Posterior vena cava (tissue), 2 donors: ENCODE results near the gene STXBP2. TPM values are rescaled to one million over a fixed set of nuclear protein-coding genes. Genes with fewer than 3 reads are reported as not detected.

ENCODE experiments used
- DNase-seq: peaks from one replicate; pipeline ENCODE4 v3.0.0-alpha.2; 2020; ENCODE audit warnings: low spot score
- intact Hi-C, 2 donors: fragments of 100-400 bp; cut with DNase I; formaldehyde crosslinking; loops; one replicate each; pipeline versions ENCODE4 v1.14.1 to v1.14.2; 2022 to 2023
- long read RNA-seq, 2 donors: library from polyadenylated mRNA; unstranded; transcript quantifications; one replicate each; pipeline ENCODE4 v2.0.0, GENCODE V29; 2020 to 2021
- total RNA-seq, 2 donors: library from RNA; stranded (reverse); fragmentation: NEBNext Ultra II Directional; extraction: Animal tissue kit (Norgen Biotek cat#: 25700); gene quantifications; one replicate each; pipeline ENCODE4 v1.2.1, GENCODE V29; 2021
- donor health status: DM: yes; HTN: yes; CAD: no.
- donor health status: DM: yes; HTN: yes; CAD: no.

STXBP2 gene
- 10 to 100 TPM; 22.5 to 32.4 TPM for total RNA-seq
- long read RNA-seq, donor 1, transcript STXBP2-201 (19 exons, 1,876 nt), result major isoform, 5 of 7 reads
- long read RNA-seq, donor 1, partial matches to known transcripts, result 1 of 7 reads
- long read RNA-seq, donor 1, other reads (novel, unspliced or antisense), result 0 of 7 reads
- long read RNA-seq, donor 2, transcript STXBP2-201 (19 exons, 1,876 nt), result major isoform, 17 of 20 reads
- long read RNA-seq, donor 2, partial matches to known transcripts, result 1 of 20 reads
- long read RNA-seq, donor 2, other reads (novel, unspliced or antisense), result 1 of 20 reads

DNA sequence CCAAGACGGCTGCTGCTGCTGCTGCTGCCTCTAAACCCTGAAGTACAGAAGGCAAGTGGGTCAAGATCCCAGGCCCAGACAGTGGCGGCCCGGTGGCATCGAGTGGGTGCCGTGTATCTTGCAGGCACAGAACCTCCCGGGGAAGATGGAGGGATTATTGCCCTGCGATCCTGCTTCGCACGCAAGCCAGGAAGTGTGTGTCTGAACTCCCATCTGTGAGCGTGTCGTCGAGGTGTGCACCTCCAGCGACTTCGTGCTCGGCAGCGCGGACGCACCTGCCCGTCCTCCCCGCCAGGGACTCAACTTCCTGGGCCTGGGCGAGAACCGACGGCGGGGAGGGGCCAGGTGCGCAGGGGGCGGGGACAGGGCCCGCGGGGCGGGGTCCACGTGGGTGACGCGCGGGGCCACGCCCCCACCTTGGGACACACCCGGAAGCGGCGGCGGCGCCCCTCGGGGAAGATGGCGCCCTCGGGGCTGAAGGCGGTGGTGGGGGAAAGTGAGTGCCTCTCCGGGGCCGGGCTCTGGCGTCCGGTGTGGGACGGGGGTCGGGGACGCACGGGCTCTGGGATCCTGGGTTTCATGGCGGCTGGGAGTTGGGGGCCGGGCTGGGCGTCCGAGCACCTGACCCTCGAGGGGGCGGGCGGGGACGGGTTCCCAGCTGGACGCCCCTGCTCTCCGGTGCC is at the start of gene STXBP2:
STXBP2 (plus strand) TSS at position 420 of the 683 bp plus-strand sequence; CDS start at position 460, 40 bp downstream.
- peak; percentile 92 for DNase-seq
- intact Hi-C loops, result no loop called here

DNA sequence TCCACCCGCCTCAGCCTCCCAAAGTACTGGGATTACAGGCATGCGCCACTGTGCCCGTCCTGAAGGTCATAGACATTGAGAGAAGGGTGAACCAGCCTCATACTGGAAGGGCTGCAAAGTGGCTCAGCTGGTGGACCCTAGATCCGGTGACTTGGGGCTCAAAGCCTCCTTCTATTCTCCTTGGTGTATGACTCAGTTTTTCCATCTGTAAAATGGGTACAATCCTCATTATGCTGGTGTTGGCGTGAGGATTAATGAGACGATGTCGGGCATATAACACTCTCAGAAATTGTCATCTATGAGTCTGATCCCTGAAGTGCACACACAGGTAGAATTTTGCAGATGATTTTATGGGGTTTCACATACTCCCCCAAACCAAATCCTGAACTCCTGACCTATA is 47.1 kb upstream of the STXBP2 start:
- DNase-seq, result no peak
- intact Hi-C loops, result no loop called here

DNA sequence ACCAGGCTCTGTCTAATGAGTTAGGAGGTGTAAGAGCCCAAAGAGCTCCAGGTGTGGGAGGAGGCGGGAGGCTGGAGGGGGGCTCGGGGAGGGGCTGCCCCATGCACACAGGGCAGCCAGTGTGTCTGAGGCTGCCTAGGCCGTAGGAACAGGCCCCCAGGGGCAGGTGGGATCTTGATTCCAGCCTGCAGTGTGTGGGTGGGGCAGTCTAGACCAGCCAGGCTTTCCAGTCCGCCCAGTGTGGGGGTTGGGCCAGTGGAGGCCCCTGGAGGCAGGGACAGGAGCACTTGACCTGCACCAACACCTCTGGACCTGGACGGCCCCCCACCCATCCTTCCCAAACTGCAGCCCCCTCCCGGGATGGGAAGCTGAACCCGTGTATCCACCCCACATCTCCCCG is 46.7 kb upstream of the STXBP2 start:
- no peak for DNase-seq
- intact Hi-C loops, result no loop called here

DNA sequence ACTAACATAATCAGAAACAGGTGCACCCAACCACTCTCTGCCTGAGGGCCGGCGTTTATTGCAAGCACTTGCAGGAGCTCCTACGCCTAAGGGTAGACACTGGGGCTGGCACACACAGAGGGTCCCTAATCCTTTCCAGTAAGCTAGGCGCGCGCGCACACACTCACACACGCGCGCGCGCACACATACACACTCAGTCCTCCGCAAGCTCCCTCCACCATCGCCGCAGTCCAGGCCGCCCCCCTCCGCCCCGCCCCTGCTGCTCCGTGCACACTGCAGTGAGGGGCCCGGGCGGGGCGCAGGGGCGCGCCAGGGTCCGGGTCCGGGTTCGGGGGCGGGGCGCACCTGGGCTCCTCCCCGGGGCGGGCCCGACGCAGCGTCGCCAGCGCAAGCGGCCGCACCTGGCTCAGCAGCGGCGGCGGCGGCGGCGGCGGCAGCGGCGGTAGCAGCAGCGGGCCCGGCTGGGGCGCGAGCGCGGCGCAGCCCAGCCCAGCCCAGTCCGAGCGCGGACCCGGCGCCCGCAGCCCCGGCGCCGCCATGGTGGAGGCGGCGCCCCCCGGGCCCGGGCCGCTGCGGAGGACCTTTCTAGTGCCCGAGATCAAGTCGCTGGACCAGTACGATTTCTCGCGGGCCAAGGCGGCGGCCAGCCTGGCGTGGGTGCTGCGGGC is 41.3 kb upstream of the STXBP2 start, which contains the start of gene CAMSAP3:
CAMSAP3 (plus strand) TSS at position 398 of the 668 bp plus-strand sequence; CDS start at position 538, 140 bp downstream.
- DNase-seq, result no peak
- intact Hi-C loops, result no loop called here

DNA sequence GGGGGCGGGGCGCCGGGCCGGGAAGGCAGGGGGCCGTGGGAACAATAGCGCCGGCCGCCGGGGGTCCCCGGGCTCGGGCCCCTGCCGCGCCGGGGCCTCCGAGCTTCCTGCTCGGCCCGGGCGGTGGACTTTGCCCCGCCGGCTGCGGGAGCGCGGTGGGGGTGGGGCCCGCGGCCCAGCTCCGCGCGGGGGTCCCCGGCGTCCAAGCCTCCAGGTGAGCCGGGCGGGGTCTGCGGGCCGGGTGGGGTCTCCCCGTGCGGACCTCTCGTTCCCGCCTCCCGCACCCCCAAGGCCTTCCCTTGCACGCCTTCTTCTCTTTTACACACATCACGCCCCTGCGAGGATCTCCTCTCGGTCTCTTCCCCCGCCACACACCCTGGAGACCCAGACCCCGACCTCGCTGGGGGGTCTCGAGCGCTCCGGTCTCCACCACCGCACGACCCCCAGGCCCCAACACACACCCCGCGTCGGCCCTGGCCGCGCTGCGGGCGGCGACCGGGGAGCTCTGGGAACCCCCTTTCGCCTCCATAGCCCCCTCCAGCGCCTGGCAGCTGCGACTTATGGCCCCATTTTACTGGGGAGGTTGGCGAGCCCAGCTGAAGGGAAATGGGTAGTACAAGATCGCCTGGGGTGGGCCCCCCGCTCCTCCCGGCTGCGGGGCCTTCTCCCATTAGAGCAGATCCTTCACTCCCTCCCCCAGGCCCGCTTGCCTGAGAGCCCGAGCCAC is 40.5 kb upstream of the STXBP2 start:
- DNase-seq, result no peak
- intact Hi-C loops, result no loop called here

DNA sequence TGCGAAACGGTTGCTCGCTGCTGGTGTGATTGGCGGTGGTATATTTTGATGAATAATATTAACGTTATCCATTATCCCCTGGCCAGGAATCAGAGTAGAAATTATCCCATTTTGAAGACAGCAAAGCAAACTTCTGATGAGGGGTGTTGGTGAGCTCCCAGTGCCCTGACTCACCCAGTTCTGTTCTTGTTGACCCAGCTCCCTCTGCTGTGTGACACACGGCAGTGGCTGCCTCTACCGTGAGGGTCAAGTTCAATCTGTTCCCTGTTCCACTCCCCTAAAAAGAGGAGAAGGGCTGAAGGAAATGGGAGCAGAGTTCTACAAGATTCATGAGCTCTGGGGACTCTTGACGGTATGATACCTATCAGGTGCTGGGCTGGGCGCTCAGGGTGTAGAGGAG is 39.2 kb upstream of the STXBP2 start:
- intact Hi-C loops, result no loop called here
- DNase-seq, result no peak

DNA sequence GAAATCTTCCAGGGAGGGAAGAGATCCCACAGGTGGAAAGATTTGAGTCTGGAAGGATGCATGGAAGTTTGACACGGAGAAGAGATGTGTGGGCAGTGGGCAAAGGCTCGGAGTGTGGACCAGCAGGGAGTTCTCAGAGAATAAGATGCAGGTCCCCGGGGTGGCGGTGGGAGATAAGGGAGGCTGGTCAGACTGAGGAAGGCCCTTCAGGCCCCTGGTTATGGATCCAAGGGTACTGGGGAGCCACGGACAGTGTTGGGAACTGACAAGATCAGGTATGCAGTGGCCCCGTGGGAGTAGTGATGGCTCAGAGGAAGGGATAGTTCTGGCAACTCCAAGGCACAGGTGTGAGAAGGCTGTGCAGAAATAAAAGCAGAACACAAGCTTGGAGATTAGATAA is 38.7 kb upstream of the STXBP2 start:
- DNase-seq, result no peak
- intact Hi-C loops, result no loop called here

DNA sequence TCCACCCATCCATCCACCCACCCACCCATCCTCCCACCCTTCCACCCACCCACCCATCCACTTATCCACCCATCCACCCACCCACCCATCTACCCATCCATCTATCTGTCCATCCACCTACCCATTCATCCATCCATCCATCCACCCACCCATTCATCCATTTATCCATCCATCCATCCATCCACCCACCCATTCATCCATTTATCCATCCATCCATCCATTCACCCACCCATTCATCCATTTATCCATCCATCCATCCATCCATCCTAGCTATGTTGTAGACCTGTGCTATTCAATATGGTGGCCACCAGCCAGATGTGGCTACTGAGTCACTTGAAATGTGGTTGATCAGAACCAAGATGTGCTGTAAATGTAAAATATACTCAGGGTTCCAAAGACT is 36.2 kb upstream of the STXBP2 start:
- DNase-seq, result no peak
- intact Hi-C loops, result no loop called here

DNA sequence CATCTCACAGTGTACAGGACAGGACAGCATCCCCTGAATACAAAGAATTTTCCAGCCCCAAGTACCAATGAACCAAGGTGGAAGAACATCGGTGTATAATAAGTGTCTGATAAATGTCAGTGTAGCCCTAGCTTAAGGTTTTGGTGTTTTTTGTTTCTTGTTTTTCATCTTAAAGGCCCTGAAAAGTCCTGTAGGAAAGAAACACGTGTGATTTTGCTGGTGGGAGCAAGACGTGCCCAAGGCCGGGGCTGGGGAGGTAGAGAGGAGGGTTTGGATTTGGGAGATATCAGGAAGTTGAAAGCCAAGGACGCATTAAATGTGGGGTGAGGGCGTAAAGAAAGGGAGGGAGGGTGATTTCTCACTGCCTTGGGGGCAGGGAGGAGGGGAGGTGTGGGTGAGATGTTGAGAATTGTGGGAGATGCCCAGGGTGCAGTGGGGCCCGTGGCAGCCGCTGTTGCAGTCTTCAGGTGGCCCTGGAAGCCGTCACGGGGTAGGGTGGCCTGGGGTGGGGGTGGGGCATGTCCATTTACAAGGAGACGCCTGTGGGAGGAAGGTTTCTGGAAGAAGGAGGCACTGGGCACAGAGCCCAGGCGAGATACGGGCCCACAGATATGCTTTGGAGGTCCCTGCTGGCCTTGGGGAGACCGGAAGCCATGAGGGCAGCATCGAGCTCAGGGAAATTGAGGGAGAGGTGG is 34.5 kb upstream of the STXBP2 start:
- DNase-seq, result no peak

DNA sequence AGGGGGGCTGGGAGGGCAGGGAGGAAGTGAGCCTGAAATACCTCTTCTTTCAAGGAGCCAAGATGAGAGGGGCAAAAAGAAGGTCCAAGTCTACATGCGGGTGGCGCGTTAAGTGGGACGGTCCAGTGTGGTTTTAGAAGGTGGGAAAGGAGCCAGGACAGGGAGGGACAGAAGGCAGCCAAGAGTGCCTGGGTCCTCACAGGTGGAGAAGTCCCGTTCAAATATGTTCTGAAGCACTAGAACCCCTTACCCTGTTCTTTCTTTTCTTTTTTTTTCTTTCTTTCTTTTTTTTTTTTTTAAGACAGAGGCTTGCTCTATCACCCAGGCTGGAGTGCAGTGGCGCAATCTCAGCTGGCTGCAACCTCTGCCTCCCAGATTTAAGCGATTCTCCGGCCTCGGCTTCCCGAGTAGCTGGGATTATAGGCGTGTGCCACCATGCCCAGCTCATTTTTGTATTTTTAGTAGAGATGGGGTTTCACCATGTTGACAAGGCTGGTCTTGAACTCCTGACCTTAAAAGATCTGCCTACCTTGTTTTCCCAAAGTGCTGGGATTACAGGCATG is 33.9 kb upstream of the STXBP2 start:
- intact Hi-C loops, result no loop called here
- no peak for DNase-seq

More for the DNA sequence above, 34.5 kb upstream of the STXBP2 start:
- intact Hi-C loops, result no loop called here

DNA sequence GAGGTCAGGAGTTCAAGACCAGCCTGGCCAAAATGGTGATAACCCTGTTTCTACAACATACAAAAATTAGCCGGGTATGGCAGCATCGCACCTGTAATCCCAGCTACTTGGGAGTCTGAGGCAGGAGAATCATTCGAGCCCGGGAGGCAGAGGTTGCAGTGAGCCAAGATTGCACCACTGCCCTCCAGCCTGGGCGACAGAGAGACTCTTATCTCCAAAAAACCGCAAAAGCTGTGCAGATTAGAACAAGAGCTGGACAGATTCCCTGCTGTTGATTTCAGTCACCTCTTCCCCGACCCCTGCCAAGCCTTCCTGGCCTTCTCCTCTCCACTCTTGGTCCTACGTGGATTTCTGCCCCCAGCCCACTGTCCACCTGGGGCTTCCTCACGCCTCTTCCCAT is 33.0 kb upstream of the STXBP2 start:
- intact Hi-C loops, result no loop called here

DNA sequence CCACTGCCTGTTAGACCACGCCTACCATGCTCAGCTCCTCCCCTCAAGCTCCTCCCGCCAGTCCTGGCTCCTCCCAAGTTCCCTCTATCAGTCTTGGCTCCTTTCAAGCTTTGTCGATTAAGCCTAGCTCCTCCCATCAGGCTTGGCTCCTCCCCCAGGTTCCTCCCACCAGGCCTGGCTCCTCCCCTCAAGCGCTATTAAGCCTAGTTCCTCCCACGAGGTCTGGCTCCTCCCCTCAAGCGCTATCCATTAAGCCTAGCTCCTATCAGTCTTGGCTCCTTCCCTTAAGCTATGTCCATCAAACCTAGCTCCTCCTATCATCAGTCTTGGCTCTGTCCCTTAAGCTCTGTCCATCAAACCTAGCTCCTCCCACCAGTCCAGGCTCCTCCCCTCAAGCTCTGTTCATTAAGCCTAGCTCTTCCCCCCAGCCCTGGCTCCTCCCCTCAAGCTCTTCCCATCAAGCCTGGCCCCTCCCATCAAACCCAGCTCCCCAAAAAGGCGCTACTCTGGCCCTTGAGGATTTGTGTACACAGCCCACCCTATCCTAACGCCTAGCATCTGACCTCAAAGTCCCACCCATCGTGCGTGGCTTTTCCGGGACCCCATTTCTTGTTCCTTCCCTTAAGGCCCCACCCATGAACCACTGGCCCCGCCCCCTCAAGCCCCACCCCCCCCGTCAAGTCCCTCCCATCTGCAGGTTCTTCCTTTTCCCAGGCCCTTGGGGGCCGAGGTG is 31.3 kb upstream of the STXBP2 start:
- intact Hi-C loops, result no loop called here
- no peak for DNase-seq

More for the DNA sequence above, 33.0 kb upstream of the STXBP2 start:
- no peak for DNase-seq

DNA sequence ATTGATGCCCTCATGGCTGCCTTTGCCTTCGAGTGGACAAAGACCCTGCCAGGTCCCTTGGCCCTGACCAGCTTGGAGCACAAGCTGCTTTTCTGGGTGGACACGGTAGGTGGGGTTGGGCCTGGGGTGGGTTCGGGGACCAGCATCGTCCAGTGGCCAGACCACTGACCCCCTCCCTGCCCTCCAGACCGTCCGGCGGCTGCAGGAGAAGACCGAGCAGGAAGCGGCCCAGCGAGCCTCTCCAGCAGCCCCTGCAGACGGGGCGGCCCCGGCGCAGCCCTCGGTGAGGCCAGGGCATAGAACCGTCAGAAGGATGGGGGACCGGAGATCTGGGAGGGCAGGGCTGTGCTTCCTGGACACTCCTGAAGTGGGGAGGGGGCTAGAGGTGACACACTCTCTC is 30.6 kb upstream of the STXBP2 start:
- DNase-seq, result no peak
- intact Hi-C loops, result no loop called here

DNA sequence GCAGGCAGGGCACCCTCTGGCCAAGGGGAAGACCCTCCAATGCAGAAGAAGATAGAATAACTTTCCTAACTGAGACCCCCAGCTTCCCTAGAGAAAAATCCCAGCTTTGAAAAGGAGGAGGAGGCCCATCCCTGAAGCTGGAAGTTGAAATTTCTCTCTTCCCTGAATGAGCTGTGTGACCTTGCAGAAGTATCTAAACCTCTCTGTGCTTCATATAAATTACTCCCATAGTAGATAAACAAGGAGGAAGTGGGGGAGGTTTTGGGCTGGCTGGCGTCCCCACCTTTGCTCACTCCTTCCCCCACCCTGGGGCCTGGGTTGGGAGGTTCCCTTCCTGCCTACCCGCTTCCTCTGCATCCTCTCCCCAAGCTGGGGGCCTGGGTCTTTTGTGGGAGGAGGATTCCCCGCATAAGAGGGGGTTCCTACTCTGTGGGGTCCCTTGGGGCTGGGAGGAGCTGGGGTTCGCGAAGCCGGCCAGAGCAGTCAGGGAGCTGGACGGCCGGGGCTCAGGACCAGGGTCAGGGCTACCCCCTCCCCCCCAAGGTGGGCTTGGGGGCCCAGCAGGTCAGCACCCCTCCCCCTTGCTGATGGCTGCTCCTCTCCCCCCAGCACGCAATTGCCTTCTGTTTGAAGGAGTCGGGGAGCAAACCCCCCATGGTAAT is 29.6 kb upstream of the STXBP2 start:
- intact Hi-C loops, result no loop called here
- no peak for DNase-seq

DNA sequence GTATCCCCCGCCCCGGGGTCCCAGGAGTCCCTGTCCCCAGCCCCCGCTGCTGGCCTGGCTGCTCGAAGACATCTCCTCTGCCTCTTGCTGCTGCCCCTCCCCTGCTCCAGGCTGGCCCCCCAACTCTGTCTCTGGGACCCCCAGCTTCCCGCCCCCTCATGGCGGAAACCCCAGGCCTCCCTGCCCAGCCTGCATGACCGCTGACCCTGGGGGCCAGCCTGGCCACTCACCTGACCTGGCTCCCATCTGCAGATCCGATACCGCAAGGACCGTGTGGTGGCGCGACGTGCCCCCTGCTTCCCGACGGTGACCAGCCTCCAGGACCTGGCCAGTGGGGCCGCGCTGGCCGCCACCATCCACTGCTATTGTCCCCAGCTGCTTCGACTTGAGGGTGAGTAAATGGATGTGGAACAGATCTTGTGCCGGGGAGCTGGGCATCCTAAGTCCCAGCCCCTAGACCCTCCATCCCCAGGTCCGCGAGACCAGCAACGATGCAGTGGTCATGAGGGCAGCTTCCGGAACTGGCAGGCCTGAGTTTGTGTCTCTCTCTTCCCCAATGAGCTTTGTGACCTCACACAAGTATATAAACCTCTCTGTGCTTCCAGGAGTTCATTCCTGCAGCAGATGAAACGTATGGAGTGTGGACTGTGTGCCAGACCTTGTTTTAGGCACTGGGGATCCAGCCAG is 28.9 kb upstream of the STXBP2 start:
- peak; percentile 80 for DNase-seq
- intact Hi-C loops, result no loop called here

DNA sequence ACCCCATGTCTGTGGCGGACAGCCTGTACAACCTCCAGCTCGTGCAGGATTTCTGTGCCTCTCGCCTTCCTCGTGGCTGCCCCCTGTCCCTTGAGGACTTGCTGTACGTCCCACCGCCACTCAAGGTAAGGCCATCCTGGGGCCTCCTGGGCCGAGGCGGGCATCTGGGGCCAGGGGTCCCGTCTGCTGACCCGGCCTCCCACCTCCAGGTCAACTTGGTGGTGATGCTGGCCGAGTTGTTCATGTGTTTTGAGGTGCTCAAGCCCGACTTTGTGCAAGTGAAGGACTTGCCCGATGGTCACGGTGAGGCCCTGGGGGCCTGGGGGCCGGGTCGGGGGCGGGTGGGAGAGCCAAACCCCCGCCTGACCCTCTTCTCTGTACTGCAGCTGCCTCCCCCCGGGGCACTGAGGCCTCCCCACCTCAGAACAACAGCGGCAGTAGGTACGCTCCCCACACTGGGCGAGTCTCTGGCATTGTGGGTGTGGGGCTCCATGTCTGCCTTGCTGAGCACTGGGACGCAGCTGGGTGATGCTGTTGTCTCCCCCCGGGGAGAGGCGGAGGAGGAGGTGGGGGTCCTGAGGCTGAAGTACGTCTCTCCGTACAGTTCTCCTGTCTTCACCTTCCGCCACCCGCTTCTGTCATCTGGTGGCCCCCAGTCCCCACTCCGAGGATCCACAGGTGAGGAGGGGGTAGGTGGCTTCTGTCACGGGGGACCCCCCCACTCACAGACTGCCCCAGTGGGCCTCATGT is 26.2 kb upstream of the STXBP2 start:
- no peak for DNase-seq
- intact Hi-C loops, result no loop called here
